ENCODE measurements around the gene RBCK1. TPM values are rescaled to one million over a fixed set of nuclear protein-coding genes. Genes with fewer than 3 reads are reported as not detected.

The RBCK1 gene
- total and polyA plus RNA-seq, 9 of the 15 experiments (the other 6 are each of a cell fraction or from before 2014, with no cell fraction given): 5.9 to 59.3 (median 26.5) TPM

DNA sequence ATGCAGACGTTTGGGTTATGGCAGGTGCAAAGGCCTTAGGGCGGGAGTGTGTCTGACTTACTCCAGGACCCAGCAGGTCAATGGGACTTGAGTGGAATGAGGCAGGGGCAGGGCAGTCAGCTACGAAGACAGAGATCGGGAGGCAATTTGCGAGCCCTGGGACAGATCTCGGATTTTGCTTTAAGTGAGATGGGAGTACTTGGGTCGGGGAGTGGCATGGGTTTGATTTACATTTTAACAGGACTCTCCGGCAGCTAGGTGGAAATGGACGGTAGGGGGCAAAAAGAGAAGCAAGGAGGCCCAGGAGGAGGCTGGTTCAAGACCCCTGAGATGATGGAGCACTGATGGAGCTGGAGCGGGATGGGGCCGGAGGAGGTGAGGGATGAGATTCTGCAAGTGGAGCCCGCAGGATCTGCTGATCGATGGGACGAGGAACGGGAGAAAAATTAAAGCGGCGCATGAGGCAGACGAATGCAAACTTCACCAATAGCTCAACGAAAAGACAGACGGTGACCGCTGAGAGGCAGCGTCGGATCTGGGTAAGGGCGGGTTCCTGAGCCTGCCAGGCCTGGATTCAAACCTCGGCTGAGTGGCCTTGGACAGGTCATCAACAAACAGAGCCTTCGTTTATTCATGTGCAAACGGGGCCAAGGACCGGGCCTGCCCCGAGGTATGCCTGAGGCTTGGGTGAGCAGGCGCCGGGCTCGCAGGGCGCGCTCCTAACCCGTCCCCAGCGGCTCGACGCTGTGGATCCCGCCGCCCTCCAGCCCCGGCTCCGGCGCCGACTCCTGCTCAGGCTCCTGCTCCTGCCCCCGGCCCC is 756 bp upstream of the RBCK1 start (continued):
- TF ChIP-seq SMARCB1 (IDR thresholded peaks at IDR 0.05; ENCODE audit: insufficient read length, low read depth) (no peak), ZNF239 (CRISPR knock-in tag; IDR thresholded peaks at IDR 0.05) (no peak), HLTF (IDR thresholded peaks at IDR 0.05) (0 out of 2 replicates have a peak, but pooled peaks have one; percentile 13), NR1H2 (CRISPR knock-in tag; IDR thresholded peaks at IDR 0.05) (no peak), DPF2 (IDR thresholded peaks at IDR 0.05) (0 out of 2 replicates have a peak, but pooled peaks have one; percentile 38), NCOA6 (IDR thresholded peaks at IDR 0.05) (no peak)
- TF ChIP-seq, protein P1, sequence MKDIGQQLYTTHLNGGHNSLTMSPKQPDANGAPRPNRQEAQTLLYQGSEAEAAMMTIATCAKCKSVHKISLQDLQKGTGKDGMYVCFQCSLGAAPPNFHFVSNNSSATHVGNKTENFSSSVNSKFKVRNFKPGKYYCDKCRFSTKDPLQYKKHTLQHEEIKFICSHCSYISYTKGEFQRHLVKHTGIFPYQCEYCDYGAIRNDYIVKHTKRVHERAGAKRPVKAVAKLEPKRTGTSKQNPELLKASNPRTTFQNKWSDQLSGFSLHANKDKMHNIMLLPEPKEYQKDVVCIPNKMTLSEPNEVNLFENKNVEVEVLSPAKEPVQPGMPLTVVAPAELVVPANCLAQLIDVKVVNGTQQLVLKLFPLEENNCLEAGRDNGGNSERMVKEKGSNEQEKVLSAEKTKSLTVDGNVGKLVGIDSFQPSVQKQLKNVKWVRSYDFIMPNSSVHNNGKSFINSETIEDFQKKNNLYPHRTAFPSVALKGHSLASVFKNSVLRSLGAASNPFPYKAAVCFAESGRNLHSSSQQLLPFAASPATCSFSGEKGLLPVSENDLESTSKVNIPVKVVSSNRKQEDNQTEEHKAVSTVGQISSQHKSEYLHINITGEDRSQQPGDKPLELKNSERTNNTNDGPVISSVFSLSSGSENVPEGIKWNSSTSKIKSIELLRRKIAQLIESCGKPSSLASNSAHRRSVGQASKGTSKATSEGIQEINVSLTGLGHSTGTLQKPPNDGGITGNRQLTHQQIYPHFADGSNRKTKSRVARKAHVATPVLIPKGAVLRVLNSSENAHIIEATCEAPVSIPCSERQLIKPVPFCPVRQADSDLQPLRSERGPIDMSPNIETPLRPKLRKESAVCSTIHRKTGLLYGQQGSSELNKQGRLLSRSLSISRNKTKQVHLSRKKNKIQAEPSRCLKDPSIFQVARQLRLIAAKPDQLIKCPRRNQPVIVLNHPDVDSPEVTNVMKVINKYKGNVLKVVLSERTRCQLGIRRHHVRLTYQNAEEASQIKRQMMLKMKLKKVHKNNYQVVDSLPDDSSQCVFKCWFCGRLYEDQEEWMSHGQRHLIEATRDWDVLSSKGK (CRISPR knock-in tag; IDR thresholded peaks at IDR 0.05): no peak
- TF ChIP-seq, protein P2, sequence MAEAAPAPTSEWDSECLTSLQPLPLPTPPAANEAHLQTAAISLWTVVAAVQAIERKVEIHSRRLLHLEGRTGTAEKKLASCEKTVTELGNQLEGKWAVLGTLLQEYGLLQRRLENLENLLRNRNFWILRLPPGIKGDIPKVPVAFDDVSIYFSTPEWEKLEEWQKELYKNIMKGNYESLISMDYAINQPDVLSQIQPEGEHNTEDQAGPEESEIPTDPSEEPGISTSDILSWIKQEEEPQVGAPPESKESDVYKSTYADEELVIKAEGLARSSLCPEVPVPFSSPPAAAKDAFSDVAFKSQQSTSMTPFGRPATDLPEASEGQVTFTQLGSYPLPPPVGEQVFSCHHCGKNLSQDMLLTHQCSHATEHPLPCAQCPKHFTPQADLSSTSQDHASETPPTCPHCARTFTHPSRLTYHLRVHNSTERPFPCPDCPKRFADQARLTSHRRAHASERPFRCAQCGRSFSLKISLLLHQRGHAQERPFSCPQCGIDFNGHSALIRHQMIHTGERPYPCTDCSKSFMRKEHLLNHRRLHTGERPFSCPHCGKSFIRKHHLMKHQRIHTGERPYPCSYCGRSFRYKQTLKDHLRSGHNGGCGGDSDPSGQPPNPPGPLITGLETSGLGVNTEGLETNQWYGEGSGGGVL (CRISPR knock-in tag; IDR thresholded peaks at IDR 0.05): no peak
- TF ChIP-seq, protein P3, sequence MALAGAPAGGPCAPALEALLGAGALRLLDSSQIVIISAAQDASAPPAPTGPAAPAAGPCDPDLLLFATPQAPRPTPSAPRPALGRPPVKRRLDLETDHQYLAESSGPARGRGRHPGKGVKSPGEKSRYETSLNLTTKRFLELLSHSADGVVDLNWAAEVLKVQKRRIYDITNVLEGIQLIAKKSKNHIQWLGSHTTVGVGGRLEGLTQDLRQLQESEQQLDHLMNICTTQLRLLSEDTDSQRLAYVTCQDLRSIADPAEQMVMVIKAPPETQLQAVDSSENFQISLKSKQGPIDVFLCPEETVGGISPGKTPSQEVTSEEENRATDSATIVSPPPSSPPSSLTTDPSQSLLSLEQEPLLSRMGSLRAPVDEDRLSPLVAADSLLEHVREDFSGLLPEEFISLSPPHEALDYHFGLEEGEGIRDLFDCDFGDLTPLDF (CRISPR knock-in tag; IDR thresholded peaks at IDR 0.05): no peak
- TF ChIP-seq, protein P4, sequence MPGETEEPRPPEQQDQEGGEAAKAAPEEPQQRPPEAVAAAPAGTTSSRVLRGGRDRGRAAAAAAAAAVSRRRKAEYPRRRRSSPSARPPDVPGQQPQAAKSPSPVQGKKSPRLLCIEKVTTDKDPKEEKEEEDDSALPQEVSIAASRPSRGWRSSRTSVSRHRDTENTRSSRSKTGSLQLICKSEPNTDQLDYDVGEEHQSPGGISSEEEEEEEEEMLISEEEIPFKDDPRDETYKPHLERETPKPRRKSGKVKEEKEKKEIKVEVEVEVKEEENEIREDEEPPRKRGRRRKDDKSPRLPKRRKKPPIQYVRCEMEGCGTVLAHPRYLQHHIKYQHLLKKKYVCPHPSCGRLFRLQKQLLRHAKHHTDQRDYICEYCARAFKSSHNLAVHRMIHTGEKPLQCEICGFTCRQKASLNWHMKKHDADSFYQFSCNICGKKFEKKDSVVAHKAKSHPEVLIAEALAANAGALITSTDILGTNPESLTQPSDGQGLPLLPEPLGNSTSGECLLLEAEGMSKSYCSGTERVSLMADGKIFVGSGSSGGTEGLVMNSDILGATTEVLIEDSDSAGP (CRISPR knock-in tag; IDR thresholded peaks at IDR 0.05): no peak
